GM19324 (cell line): Measurements from ENCODE around the gene SOST.

Source experiments
- ATAC-seq: cut with Tn5 transposase; IDR thresholded peaks from one replicate; pipeline ENCODE4 v1.9.1; 2021; ENCODE audit warnings: mild to moderate bottlenecking, moderate library complexity; ENCODE audit not compliant: unreplicated experiment, low FRiP score

SOST gene

DNA sequence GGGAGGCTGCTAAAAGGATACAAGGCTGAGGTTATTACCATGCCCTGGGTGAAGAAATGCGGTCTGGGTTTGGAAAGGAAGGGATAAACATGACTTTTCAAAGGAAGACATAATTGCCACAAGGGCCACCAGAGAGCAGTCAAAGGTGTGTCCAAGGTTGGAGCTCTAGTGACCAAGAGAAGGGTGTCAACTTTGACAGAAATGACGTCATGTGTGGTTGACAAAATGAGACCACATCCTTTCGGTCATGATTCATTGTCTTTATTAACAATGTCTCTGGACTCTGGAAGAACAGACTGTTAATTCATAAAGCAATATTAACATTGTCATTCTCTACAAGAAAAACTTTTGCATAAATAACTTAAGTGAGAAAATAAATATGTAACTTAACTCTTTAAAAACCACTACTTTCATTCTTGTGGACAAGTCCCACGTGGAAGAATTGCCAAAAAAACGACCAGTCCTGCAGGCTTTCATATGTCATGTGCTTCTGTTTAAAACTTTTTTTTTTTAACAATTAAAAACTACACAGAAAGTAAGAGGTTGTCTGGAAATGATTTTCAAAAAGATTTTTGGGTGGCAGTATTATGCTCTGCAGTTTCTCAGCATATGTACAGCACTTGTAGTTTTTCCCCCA lies 5.0 kb downstream of the SOST start:
- no peak for ATAC-seq

DNA sequence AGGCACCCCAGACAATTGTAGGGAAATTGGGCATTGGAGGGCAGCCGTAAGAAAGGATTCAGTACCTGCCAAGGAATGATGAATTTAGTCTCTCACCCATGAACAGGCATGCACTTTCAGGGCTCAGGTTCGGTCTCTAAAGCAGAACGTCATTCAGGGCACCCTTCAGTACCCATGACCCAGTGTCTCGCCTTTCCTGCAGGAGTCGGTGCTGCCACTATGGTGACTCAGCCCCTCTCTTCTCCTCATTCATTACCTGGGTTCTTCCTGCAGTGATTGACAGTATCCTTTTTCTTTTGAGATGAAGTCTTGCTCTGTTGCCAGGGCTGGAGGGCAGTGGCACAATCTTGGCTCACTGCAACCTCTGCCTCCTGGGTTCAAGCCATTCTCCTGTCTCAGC lies 8.4 kb downstream of the SOST start:
- no peak for ATAC-seq

DNA sequence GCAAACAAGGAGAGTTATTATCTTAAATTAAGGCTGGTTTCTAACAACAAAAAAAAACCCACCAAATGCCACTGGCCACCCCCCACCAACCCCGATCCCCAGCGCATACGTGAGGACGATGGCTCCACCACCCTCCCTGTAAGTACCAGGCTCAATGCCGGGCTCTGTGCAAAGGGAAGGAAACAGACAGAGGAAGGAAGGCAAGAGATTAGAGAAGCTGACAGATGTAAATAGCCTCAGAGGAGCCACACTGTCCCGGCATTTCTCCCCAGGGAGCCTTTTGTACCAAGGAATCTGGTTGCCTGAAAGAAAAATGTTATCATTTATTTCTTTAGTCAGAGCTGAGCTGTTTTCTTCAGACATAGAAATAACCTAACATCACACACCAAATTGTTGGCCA lies 13.1 kb downstream of the SOST start:
- ATAC-seq = no peak

DNA sequence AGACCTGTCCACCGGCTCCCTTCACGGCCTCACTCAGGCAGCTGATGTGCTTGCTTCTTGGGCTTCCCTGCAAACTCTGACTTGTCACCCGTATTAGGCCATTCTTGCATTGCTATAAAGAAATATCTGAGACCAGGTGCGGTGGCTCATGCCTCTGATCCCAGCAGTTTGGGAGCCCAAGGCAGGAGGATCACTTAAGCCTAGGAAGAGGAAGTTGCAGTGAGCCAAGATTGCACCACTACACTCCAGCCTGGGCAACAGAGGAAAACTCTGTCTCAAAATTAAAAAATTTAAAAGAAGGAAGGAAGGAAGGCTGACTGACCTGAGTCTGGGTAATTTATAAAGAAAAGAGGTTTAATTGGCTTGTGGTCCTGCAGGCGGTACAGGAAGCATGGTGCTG lies 17.0 kb downstream of the SOST start:
- no peak for ATAC-seq

DNA sequence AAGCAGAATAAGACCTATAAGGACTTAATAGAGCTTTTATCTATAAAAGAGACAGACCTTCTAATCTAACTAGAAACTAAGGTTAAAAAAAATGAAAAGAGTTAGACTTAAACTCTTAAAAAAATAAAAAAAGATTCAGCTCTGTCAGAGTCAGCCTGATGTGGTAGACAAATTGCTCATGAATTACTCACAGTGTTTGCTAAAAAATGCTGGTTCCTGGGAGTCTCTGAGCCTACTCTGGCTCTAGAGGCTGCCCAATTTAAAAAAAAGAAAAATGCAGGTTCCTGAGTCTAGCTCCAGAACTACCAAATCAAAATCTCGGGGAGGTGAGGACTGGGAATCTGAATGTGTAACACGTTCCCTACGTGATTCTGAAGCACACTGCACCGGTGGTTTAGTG lies 18.1 kb downstream of the SOST start:
- ATAC-seq = no peak

DNA sequence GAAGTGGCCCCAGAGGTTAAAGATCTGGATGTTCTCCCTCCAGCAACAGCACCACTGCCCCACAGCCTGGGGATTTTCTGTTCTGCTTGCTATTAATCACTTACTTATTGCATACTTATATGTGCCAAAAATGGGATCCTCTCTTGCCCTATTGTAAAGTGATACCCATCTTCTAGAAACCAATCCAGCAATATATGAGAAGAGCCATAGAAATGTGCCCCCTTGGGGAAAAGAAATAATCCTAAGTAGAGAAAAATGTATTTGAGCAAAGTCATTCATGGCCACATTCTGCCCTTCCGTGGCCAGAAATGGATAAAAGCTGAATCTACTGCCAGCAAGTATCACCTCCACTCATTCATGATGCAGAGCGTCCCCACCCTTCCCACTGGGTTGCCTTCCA lies 20.9 kb downstream of the SOST start:
- no peak for ATAC-seq

DNA sequence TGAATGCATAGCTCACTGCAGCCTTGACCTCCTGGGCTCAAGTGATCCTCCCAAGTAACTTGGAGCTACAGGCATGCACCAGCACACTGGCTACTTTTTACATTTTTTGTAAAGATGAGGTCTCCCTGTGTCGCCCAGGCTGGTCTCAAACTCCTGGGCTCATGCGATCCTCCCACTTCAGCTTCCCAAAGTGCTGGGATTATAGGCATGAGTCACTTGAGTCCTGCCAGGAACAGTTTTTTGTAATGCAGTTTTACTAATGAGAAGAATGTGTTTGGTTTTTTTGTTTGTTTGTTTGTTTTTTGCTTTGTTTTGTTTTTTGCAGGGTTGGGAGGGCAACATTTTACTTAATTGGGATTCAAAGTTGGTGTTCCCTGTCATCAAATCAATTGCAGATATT lies 22.2 kb downstream of the SOST start:
- ATAC-seq = no peak

DNA sequence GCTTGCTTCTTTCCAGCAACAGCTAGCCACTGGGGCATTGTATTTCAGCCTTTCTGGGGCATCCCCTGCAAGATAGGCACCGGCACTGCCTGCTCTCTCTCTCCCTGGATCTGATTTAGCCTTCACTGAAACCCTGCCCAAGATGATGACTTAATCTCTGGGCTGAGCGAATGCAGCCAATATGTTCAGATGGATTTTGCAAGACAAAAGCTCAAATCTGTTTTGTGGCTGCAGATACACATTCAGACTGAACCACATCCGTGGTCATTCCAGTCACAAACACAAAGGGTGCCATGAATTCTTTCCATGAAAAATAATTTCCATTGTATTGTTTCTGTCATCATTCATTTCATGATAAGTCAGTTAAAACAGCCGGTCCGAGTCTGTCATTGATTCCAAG lies 24.2 kb downstream of the SOST start:
- ATAC-seq = no peak

DNA sequence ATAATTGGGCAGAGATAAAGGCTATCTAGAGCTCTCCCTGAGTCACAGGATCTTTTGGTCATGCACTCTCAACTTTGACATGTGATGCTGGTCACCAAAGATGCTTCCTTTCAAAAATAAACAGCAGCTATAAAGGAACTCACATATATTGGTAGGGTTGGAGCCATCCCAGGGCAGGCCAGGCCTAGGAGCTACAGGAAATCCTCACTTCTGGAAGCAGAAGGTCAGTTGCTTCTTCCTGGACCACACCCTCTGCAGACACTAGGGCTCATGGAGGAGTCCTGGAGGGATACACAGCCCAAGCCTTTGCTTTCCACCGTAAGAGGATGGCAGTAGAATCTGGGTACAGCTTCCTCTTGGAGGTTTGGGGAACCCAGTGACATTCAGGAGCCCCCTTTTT lies 24.6 kb downstream of the SOST start:
- ATAC-seq = no peak

DNA sequence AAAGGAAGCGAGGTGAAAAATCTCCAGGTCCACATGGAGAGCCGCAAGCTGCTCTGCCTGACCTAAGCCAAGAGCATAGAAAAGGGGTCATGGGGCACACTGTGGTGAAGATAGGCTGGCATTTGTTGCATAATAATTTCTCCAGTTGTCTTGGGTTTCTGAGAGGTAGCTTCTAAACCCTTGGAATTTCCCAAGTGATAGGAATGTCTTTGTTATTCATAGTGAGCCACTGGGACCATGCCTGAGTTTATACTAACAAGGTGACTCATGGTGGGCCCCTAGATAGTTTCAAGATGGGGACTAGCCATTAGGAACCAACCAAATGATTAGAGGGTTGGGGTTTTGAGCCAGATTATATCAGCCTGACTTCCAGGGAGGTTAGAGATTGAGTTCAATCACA lies 25.6 kb downstream of the SOST start:
- ATAC-seq = no peak

DNA sequence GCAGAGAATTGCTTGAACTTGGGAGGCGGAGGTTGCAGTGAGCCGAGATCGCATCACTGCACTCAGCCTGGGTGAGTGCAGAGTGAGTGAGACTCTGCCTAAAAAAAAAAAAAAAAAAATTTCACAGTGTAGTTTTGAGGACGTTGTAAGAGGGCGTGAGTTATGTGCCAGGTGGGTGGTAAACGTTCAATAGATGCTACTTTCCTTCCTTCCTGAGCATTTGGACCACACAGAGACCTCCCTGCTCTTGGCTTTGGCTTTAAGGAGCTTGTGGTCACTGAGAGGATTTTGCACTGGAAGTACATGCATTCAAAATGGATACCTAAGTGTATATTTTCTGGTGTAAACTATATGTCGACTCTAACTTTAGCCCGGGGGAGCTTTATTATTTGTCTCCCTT lies 30.5 kb downstream of the SOST start:
- ATAC-seq = no peak

DNA sequence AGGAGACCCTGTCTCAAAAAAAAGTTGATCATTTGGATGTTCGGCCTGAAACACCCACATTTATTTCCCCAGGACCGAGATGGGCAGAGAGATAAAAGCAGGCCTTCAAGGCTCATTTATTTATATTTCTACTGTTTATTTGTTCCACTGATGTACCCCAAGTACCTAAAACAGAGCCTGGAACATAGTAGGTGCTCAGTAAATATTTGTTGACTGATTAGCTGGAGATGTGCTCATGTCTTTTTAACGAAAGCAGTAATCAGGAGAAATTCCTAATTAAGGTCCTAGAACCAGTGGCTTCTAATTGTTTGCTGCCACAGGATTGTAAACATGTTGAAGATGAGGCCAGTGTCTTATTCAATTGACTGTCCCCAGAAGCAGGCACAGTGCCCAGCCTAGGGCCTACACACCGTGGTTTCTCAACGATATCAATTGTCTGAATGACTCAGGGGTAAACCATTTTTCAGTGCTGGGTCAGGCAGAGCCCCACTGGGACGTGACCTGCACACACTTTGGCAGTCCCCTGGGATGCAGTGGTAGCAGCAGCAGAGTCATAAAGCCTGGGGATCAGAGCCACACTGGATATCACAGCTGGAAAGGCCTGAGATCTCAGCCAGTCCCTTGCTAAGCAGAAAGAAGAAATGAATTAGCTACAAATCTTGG lies 34.8 kb downstream of the SOST start:
- ATAC-seq = no peak

DNA sequence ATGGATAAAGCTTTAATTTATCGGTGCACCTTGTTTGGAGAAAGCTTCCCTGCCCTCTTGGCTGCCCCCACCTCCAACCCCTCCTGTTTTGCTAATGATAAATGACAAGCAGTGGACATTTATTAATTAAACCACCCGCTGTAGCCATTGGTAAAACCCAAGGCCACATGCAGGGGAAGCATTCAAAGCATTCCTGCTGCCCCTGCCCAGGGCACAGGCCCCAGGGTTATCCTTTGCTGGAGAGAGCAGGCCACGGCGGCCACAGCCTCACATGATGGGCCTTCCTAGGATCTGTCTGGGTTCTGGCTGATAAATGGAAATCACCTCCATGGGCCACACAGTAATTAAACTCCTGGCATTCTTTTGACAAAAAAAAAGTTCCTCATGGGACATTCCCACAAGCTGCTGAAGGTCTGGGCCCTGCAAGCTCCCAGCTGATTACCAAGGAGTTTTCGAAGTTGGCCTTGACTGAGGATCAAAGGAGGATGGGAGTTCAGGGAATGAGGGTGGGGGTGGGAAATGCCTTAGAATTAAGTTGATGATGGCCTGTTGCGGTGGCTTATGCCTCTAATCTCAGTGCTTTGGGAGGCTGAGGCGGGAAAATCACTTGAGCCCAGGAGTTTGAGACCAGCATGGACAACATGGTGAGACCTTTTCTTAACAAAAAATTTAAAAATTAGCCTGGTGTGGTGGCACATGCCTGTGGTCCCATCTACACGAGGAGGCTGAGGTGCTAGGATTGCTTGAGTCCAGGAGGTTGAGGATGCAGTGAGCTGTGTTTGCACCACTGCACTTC lies 35.5 kb downstream of the SOST start:
- no peak for ATAC-seq

DNA sequence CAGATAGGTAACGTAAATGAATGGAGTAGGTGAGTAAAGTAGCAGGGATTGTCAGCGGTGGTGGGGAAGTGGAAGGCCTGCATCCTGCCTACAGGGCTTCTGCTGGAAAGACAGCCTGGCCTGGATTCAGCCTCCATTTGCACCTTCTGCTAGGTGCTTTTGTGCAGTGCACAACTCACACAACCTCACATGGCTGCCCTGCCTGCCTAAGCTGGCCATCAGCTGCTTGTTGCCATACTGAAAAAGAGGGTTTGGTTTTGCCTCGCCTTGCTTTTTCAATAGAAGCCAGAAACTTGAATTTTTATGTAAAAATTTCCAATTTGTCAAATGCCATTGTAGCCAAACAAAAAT lies 36.3 kb downstream of the SOST start:
- ATAC-seq = no peak

DNA sequence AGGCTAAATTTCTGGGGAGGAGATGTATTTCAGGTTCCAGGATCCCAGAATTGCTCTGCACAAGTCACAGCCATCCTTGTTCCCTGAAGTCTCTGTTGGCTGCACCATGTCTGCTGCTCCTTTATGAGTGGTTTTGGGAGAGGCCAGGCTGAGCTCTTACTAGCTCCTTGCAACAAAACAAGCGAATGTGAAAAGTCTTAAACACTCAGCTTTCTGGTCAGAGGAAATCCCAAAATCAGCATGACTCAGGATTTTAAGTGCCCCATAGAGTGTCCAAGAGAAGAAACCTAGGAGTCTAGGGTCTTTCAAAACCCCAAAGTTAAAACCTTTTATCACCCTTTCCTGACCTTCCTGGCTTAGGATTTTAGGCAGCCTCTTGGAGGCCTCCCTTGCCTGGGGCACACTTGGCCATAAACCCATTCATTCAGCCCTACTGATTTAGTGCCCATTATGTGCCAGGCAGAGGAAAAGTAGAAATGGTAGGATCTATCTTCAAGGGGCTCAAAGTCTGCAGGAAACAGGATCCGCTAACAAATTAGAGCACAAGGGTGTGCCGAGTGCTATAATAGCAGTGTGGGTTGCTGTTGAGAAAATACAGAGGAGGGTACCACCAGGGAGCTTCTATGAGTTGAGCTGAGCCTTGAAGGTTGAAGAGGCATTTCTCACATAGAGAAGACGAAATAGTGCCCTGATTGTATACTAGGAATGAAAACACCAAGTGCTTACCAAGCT lies 36.9 kb downstream of the SOST start:
- ATAC-seq = no peak

DNA sequence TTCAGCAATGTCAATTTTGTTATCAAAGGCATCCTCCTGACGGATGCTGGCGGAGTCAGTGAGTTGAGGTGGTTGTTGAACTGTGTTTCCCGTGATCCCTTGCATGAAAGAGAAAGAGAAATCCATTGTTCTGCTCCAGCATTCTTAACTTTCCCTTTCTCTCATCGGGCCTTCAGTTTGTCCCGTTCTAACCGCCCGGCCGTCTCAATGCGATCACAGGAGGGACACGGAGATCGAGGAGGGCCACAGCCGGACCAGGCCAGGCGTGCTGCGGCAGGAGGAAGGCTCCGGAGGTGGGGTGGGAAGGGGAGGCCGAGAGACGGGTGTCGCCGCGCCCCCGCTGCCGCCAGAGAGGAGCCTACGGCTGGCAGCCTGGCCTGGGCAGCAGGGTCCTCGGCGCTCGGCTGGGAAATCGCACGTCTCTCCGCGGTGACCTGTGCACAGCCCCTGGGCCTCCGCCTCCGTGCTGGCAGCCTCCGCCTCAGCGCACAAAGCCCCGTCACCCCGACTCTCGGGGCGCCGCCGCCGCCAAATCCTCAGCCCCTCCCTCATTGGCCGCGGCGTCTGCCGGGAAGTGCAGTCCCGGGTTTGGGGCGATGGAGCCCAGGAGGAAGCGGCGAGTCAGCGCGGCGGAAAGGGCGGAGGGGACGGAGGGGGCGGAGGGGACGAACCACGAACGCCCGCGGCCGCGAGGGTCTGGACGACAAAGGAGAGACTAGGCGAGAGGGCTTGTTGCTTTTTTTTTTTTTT lies 38.1 kb downstream of the SOST start:
- peak; percentile 66 for ATAC-seq

DNA sequence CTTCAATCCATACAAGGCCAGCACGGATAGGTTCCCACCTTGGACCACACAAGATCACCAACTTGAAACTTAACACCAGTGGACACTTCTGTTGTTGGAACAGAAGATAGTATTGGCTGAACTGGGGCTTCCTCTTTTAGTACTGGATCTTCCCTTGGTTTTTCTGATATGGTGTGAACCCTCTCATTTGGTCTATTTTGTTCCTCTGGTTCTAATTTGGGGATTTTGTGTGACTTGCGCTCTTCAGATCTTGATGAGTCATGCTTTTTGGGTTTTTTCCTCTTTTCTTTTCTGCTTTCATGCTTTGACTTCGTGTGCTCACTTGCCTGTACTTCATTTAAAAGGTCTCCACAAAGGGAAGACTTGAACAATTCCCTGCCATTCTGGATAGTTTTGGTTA lies 39.0 kb downstream of the SOST start:
- no peak for ATAC-seq

DNA sequence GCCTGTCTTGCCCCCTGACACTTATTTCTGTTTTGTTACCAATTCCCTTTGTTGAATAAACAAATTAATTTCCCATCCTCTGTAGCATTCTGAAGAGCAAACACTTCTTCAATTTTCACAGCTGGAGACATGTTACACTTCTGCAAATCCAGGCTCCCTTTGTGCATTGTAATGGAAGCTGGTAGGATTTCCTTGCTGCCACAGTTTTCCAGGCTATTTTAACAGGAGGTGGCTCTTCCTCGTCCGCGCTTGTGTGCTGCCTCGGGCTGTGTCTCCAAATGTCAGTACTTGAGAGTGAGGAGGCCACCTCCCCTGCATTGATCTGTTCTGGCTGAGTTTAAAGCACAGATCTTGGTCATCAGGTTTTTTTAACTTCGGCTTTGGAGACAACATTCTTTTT lies 40.0 kb downstream of the SOST start:
- no peak for ATAC-seq

DNA sequence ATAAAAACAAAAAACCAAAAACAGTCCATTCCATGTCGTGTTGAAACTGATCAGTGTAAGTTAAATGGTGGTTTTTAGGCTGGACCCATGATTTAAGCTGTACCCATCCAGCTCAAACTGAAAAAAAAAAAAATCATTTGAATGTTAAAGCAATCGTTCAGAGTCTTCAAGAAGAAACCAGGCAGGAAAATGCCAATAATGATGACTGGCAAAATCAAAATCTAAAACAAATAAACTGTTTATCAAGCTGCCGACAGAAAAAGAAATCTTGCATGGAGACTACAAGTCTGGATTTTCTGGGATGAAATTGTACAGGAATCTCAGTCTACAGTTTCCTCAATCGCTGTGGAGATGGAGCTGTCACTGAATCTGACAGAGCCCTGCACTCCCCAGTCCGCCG lies 40.7 kb downstream of the SOST start:
- no peak for ATAC-seq

DNA sequence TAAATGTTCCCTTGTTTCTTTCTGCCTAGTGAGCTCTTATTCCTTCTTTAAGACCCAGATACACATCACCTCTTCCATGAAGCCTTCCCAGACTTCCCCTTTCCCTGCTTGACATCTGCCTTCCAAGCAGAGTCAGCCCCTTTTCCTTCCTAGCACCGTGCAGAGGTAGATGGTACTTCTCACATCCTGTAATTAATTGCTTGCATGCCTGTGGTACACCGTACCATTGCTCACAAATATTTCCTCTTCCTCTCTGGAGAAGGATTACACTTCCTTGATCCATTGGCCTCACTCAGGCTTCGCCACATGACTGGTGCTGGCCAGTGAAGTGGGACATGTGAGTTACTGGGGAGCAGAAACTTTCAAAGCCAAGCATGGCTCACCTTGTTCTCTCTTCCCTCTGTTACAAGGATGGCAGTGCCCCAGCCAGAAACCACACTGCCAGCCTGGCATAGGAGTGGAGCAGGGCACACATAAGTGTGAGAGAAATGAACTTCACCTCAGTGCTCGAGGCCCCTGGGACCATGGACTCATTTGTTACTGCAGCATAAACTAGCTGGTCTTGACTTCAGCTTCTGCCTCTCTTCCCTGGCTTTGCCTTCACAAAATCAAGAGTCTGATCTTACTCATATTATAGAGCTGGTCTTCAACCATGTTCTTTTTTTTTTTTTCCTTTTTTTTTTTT lies 44.0 kb downstream of the SOST start:
- ATAC-seq = no peak
